GM19043 (cell line): ENCODE data around the gene SYNPO2.

Experiments
- ATAC-seq: cut with Tn5 transposase; IDR thresholded peaks from one replicate; pipeline ENCODE4 v1.9.1; 2021; ENCODE audit warnings: low read depth; ENCODE audit not compliant: unreplicated experiment

SYNPO2 gene

GRCh38 chr4:118881512-118882146 is 7.0 kb upstream of the SYNPO2 start:
- no peak for ATAC-seq

GRCh38 chr4:118883861-118884260 is 4.8 kb upstream of the SYNPO2 start:
- ATAC-seq, result no peak

- ATAC-seq, result no peak
Measured at GRCh38 chr4:118884716-118885115, 3.9 kb upstream of the SYNPO2 start.

GRCh38 chr4:118889312-118889691 is 648 bp downstream of the SYNPO2 start:
- ATAC-seq, result no peak

- ATAC-seq, result no peak
Measured at GRCh38 chr4:118894034-118894433, 5.4 kb downstream of the SYNPO2 start.

- ATAC-seq, result no peak
Measured at GRCh38 chr4:118898221-118898620, 9.6 kb downstream of the SYNPO2 start.

GRCh38 chr4:118898684-118899138 is 10.1 kb downstream of the SYNPO2 start:
- ATAC-seq, result no peak

- no peak for ATAC-seq
Measured at GRCh38 chr4:118904418-118904817, 15.8 kb downstream of the SYNPO2 start.

GRCh38 chr4:118904935-118905334 is 16.3 kb downstream of the SYNPO2 start:
- no peak for ATAC-seq

- no peak for ATAC-seq
Measured at GRCh38 chr4:118905566-118905965, 16.9 kb downstream of the SYNPO2 start.

GRCh38 chr4:118909173-118909956 is 20.7 kb downstream of the SYNPO2 start:
- no peak for ATAC-seq

- ATAC-seq, result no peak
Measured at GRCh38 chr4:118910221-118910620, 21.6 kb downstream of the SYNPO2 start.

- ATAC-seq, result no peak
Measured at GRCh38 chr4:118911238-118911703, 22.6 kb downstream of the SYNPO2 start.

- no peak for ATAC-seq
Measured at GRCh38 chr4:118915468-118915867, 26.8 kb downstream of the SYNPO2 start.

GRCh38 chr4:118916691-118917289 is 28.1 kb downstream of the SYNPO2 start:
- ATAC-seq, result no peak

GRCh38 chr4:118917582-118917981 is 28.9 kb downstream of the SYNPO2 start:
- ATAC-seq, result no peak

GRCh38 chr4:118918388-118918787 is 29.7 kb downstream of the SYNPO2 start:
- ATAC-seq, result no peak

- ATAC-seq, result no peak
Measured at GRCh38 chr4:118920247-118920646, 31.6 kb downstream of the SYNPO2 start.

- no peak for ATAC-seq
Measured at GRCh38 chr4:118921786-118922185, 33.1 kb downstream of the SYNPO2 start.

- ATAC-seq, result no peak
Measured at GRCh38 chr4:118923891-118924290, 35.2 kb downstream of the SYNPO2 start.

- no peak for ATAC-seq
Measured at GRCh38 chr4:118927974-118928373, 39.3 kb downstream of the SYNPO2 start.

GRCh38 chr4:118930255-118930654 is 41.6 kb downstream of the SYNPO2 start:
- no peak for ATAC-seq
